PC-9 (cell line): ENCODE data around the gene ACBD6. TPM values are rescaled to one million over a fixed set of nuclear protein-coding genes. Genes with fewer than 3 reads are reported as not detected.

Experiments used
- BruUV-seq: library from RNA; stranded (reverse); fragments of 400-500 nt; replicated peaks from 2 replicates; lab custom pipeline; 2021; lab: Mats Ljungman, UMichigan
- CTCF ChIA-PET: fragments of 300-600 bp; sonication (Branson Sonifier 250); formaldehyde crosslinking; loops from one replicate; lab custom pipeline; 2022; ENCODE audit warnings: antibody characterized with exemption; lab: Charles Lee
- POLR2A ChIA-PET: fragments of 300-600 bp; sonication (Branson Sonifier 250); formaldehyde crosslinking; loops from one replicate; lab custom pipeline; 2022; ENCODE audit warnings: antibody characterized with exemption; ENCODE audit not compliant: unreplicated experiment; lab: Charles Lee
- DNase-seq, 2 experiments: peaks; one replicate each; pipeline versions ENCODE4 v3.0.0 to v3.0.0-alpha.2; 2015 to 2022; ENCODE audit warnings: mixed read lengths in 1 of 2
- H2AFZ ChIP-seq: fragments of 200-600 bp; sonication (generic); 2 replicates; pipeline ENCODE4 v1.8.1; 2017; ENCODE audit warnings: antibody characterized with exemption
- H3F3A ChIP-seq: fragments of 200-600 bp; sonication (generic); 2 replicates; pipeline ENCODE4 v1.8.1; 2017; ENCODE audit warnings: antibody characterized with exemption, mild to moderate bottlenecking, low read depth; ENCODE audit not compliant: insufficient read depth
- H3K27ac ChIP-seq: fragments of 200-600 bp; sonication (generic); 2 replicates; pipeline ENCODE4 v1.6.1; 2016; ENCODE audit warnings: mixed run types
- H3K27me3 ChIP-seq: fragments of 200-600 bp; sonication (generic); 2 replicates; pipeline ENCODE4 v1.6.1; 2016; ENCODE audit warnings: low read depth, mixed run types; ENCODE audit not compliant: insufficient read depth
- H3K36me3 ChIP-seq: fragments of 200-600 bp; sonication (generic); 2 replicates; pipeline ENCODE4 v1.6.1; 2016; ENCODE audit warnings: low read depth, mixed run types
- H3K4me1 ChIP-seq: fragments of 200-600 bp; sonication (generic); replicated peaks from 2 replicates; pipeline ENCODE4 v1.6.1; 2016; ENCODE audit warnings: mixed run types; ENCODE audit not compliant: insufficient read depth
- H3K4me2 ChIP-seq: fragments of 200-600 bp; sonication (generic); 2 replicates; pipeline ENCODE4 v1.6.1; 2017; ENCODE audit warnings: mixed run types
- H3K4me3 ChIP-seq: fragments of 200-600 bp; sonication (generic); 2 replicates; pipeline ENCODE4 v1.6.1; 2016; ENCODE audit warnings: mixed run types
- H3K79me2 ChIP-seq: fragments of 200-600 bp; sonication (generic); 2 replicates; pipeline ENCODE4 v1.6.1; 2017; ENCODE audit warnings: low read depth, mixed run types
- H3K9me2 ChIP-seq: fragments of 200-600 bp; sonication (generic); 2 replicates; pipeline ENCODE4 v1.8.1; 2017; ENCODE audit warnings: mild to moderate bottlenecking; ENCODE audit not compliant: insufficient read depth
- H3K9me3 ChIP-seq: fragments of 200-600 bp; sonication (generic); 2 replicates; pipeline ENCODE4 v1.8.1; 2016; ENCODE audit warnings: low read depth; ENCODE audit not compliant: insufficient read depth
- H4K20me1 ChIP-seq: fragments of 200-600 bp; sonication (generic); 2 replicates; pipeline ENCODE4 v1.8.1; 2017; ENCODE audit not compliant: insufficient read depth
- CTCF ChIP-seq: fragments of 200-600 bp; sonication (generic); conservative IDR thresholded peaks from 2 replicates; pipeline ENCODE4 v1.6.1; 2017; ENCODE audit warnings: mixed run types, antibody characterized with exemption, mild to moderate bottlenecking, moderate library complexity
- EZH2 ChIP-seq: fragments of 200-600 bp; sonication (generic); IDR thresholded peaks from 2 replicates; pipeline ENCODE4 v1.8.0; 2017; ENCODE audit warnings: antibody characterized with exemption, low read depth
- intact Hi-C: fragments of 100-400 bp; cut with micrococcal nuclease; formaldehyde crosslinking; loops from one replicate; pipeline ENCODE4 v1.10.0; 2022; ENCODE audit not compliant: unreplicated experiment
- total RNA-seq: library from RNA; stranded (reverse); gene quantifications from 2 replicates; pipeline ENCODE4 v1.2.3, GENCODE V29; 2021

The ACBD6 gene
- total RNA-seq, 1 experiment from 2014 or later, result 61.0 TPM

GRCh38 chr1:180267211-180267561, 235.2 kb downstream of the ACBD6 start:
- no peak for DNase-seq
- H3K36me3 ChIP-seq, result no peaks in the 10 kb centered on the region
- no peak overlapping the region for H3K27ac ChIP-seq
- CTCF ChIA-PET, result no interaction called here
- TF ChIP-seq EZH2, result no peak
- TF ChIP-seq CTCF, result no peak
- H4K20me1 ChIP-seq, result no peaks in the 10 kb centered on the region
- no peaks in the 10 kb centered on the region for H3F3A ChIP-seq
- POLR2A ChIA-PET, result interaction anchor here (0.7 kb wide), 2 partner anchors 33 to 63 kb away, joined by 3 to 4 read pairs; no protein-coding TSS in a partner anchor
- no TSS peak for BruUV-seq
- no peak overlapping the region for H3K4me3 ChIP-seq
- H3K27me3 ChIP-seq, result no peaks in the 10 kb centered on the region
- H3K79me2 ChIP-seq, result no peaks in the 10 kb centered on the region
- no peak overlapping the region for H3K4me2 ChIP-seq
- H2AFZ ChIP-seq, result no peak overlapping the region
- intact Hi-C loops, result no loop called here
- no peaks in the 10 kb centered on the region for H3K9me3 ChIP-seq
- H3K4me1 ChIP-seq, result no peaks in the 10 kb centered on the region
- H3K9me2 ChIP-seq, result no peaks in the 10 kb centered on the region

- intact Hi-C loops, result no loop called here
- Histone ChIP-seq H3K79me2 (no peaks in the 10 kb centered on the region), H3K4me3 (no peak overlapping the region), H3K27ac (no peak overlapping the region), H3K9me3 (no peaks in the 10 kb centered on the region), H3K4me2 (no peak overlapping the region), H3K27me3 (no peaks in the 10 kb centered on the region), H4K20me1 (no peaks in the 10 kb centered on the region), H3K4me1 (no peaks in the 10 kb centered on the region), H3K36me3 (no peaks in the 10 kb centered on the region), H3F3A (no peaks in the 10 kb centered on the region), H2AFZ (no peak overlapping the region), H3K9me2 (no peaks in the 10 kb centered on the region)
- ChIA-PET CTCF (no interaction called here), POLR2A (interaction anchor here (0.7 kb wide), 1 partner anchor 64 kb away, joined by 4 read pairs; no protein-coding TSS in a partner anchor)
- no peak for DNase-seq
- BruUV-seq, result no TSS peak
- TF ChIP-seq CTCF (no peak), EZH2 (no peak)
These were observed 235.8 kb downstream of the ACBD6 start for GRCh38 chr1:180266275-180267210.

- ChIA-PET CTCF (no interaction called here), POLR2A (no interaction called here)
- no TSS peak for BruUV-seq
- no peak overlapping the region for H3K4me2 ChIP-seq
- H3K27me3 ChIP-seq, result no peaks in the 10 kb centered on the region
- H3K4me1 ChIP-seq, result no peaks in the 10 kb centered on the region
- H3K79me2 ChIP-seq, result no peaks in the 10 kb centered on the region
- TF ChIP-seq EZH2 (no peak), CTCF (no peak)
- no peak overlapping the region for H3K4me3 ChIP-seq
- no peaks in the 10 kb centered on the region for H3K9me3 ChIP-seq
- DNase-seq, result no peak
- intact Hi-C loops, result no loop called here
- H3K9me2 ChIP-seq, result no peaks in the 10 kb centered on the region
- H2AFZ ChIP-seq, result no peak overlapping the region
- H3F3A ChIP-seq, result no peaks in the 10 kb centered on the region
- no peaks in the 10 kb centered on the region for H4K20me1 ChIP-seq
- H3K36me3 ChIP-seq, result no peaks in the 10 kb centered on the region
- H3K27ac ChIP-seq, result no peak overlapping the region
These were observed 236.5 kb downstream of the ACBD6 start for GRCh38 chr1:180265871-180266270.
